ENCODE measurements around the gene UQCRC1. TPM values are rescaled to one million over a fixed set of nuclear protein-coding genes. Genes with fewer than 3 reads are reported as not detected.

UQCRC1 gene
- total RNA-seq, 4 donors from 2014 or later = 579 to 974 (median 655) TPM

GRCh38 chr3:48641396-48641795, 31.9 kb upstream of the UQCRC1 start:
- no peaks in the 10 kb centered on the region for H3K9me3 ChIP-seq
- peaks cover 2 to 6% (median 3%) of the 10 kb centered on the region in 4 donors for H3K4me1 ChIP-seq
- TF ChIP-seq EP300 (IDR thresholded peaks at IDR 0.05; ENCODE audit: low read depth) (no peak), POLR2A (IDR thresholded peaks at IDR 0.05) (no peak), CTCF (IDR thresholded peaks at IDR 0.05) (no peak), POLR2AphosphoS5 (IDR thresholded peaks at IDR 0.05) (no peak)
- 85% methylated on average over 3 of the region's 3 CpGs; no CpG with 5 or more reads in 1 of the 2 donors for WGBS, 2 donors (ENCODE audit: low coverage in 1 of 2)
- no peak overlapping the region for H3K27ac ChIP-seq
- no peaks in the 10 kb centered on the region for H3K27me3 ChIP-seq
- in situ Hi-C loops (cut with MboI; ENCODE audit: low pct_ligation_motif_present in 1 of 4, low pct_unique_long_range_greater_than_20kb in 1 of 4, low sequenced_read_pairs in 3 of 4) = no loop called here
- no peaks in the 10 kb centered on the region for H3K36me3 ChIP-seq
- no peak for DNase-seq
- intact Hi-C loops (cut with DNase I; ENCODE audit: low total_unique reads) = no loop called here
- H3K4me3 ChIP-seq = no peak overlapping the region

DNA sequence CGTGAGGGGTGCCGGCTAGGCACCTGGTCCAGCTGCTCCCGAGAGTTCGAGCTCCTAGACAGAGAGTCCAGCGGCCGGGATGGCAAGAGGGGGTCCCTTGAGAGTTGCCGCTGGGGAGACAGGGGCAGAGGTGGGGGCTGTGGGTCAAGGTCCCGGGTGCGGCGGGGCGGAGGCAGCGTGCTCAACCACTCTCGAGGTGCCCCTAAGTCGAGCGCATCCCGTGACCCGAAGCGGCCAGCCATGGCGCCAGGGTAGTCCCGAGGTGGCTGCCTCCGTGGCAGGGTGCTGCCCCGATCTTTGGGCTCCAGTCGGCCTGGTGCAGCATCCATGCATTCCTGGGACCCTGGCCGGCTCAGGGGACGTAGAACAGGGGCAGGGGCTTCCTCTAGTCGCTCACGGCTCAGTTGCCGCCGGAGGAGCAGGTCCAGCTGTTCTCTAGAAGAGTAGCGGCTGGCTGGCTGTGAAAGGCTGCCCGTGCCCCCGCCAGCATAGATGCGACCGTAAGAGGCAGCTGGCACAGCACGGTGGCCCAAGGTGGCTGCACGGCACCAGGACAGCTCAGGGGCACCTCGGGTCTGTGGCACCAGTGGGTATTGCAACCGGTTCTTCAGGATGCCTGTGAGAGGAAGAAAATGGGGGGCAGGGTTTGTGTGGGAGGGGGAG, 30.6 kb upstream of the UQCRC1 start:
- H3K4me3 ChIP-seq = no peak overlapping the region
- 89% methylated on average over 30 of the region's 38 CpGs; no CpG with 5 or more reads in 1 of the 2 donors for WGBS, 2 donors (ENCODE audit: low coverage in 1 of 2)
- H3K27ac ChIP-seq = no peak overlapping the region
- H3K36me3 ChIP-seq = no peaks in the 10 kb centered on the region
- in situ Hi-C loops (cut with MboI; ENCODE audit: low pct_ligation_motif_present in 1 of 4, low pct_unique_long_range_greater_than_20kb in 1 of 4, low sequenced_read_pairs in 3 of 4) = no loop called here
- peaks cover 8 to 13% (median 9%) of the 10 kb centered on the region in 4 donors for H3K4me1 ChIP-seq
- intact Hi-C loops (cut with DNase I; ENCODE audit: low total_unique reads) = no loop called here
- TF ChIP-seq EP300 (IDR thresholded peaks at IDR 0.05; ENCODE audit: low read depth) = no peak
- no peak for TF ChIP-seq POLR2A (IDR thresholded peaks at IDR 0.05)
- DNase-seq = no peak
- no peaks in the 10 kb centered on the region for H3K9me3 ChIP-seq
- no peaks in the 10 kb centered on the region for H3K27me3 ChIP-seq

DNA sequence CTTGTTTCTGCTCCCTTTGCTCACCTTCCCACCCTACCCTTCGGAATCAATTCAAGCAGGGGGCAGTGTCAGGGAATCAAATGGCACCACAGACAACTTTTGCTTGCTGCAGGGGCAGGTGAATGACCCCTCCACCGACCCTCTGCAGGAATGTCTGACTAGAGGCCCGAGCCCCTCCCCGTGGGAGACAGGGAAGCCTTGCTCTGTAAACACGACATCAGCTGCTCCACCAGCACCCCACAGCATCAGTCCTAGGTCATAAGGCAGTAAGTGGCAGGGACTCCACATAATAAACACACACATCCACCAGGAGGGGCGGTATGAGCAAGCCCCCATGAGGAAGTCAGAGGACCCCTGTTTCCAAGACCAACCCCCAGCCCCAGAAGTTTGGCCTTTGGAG, 27.9 kb upstream of the UQCRC1 start:
- no peak overlapping the region for H3K4me3 ChIP-seq
- TF ChIP-seq EP300 (IDR thresholded peaks at IDR 0.05; ENCODE audit: low read depth) (no peak), CTCF (IDR thresholded peaks at IDR 0.05) (no peak), POLR2AphosphoS5 (IDR thresholded peaks at IDR 0.05) (no peak), POLR2A (IDR thresholded peaks at IDR 0.05) (no peak)
- no peaks in the 10 kb centered on the region for H3K9me3 ChIP-seq
- peaks cover 15 to 23% (median 20%) of the 10 kb centered on the region in 4 donors for H3K4me1 ChIP-seq
- no peaks in the 10 kb centered on the region for H3K36me3 ChIP-seq
- no peak for DNase-seq
- intact Hi-C loops (cut with DNase I; ENCODE audit: low total_unique reads) = no loop called here
- H3K27ac ChIP-seq = no peak overlapping the region
- 60% methylated on average over 6 of the region's 6 CpGs; no CpG with 5 or more reads in 1 of the 2 donors for WGBS, 2 donors (ENCODE audit: low coverage in 1 of 2)
- H3K27me3 ChIP-seq = no peaks in the 10 kb centered on the region
- in situ Hi-C loops (cut with MboI; ENCODE audit: low pct_ligation_motif_present in 1 of 4, low pct_unique_long_range_greater_than_20kb in 1 of 4, low sequenced_read_pairs in 3 of 4) = no loop called here

GRCh38 chr3:48636149-48636655, 26.8 kb upstream of the UQCRC1 start:
- Histone ChIP-seq H3K9me3 (no peaks in the 10 kb centered on the region), H3K27ac (peak overlapping the region; percentile 79 to 95 (median 91)), H3K4me3 (peak overlapping the region; percentile 60 to 96 (median 69)), H3K4me1 (peaks cover 15 to 23% (median 20%) of the 10 kb centered on the region in 4 donors), H3K36me3 (no peaks in the 10 kb centered on the region), H3K27me3 (no peaks in the 10 kb centered on the region)
- in situ Hi-C loops (cut with MboI; ENCODE audit: low pct_ligation_motif_present in 1 of 4, low pct_unique_long_range_greater_than_20kb in 1 of 4, low sequenced_read_pairs in 3 of 4) = no loop called here
- no peak for DNase-seq
- TF ChIP-seq EP300 (IDR thresholded peaks at IDR 0.05; ENCODE audit: low read depth) = no peak
- no peak for TF ChIP-seq CTCF (IDR thresholded peaks at IDR 0.05)
- TF ChIP-seq POLR2A (IDR thresholded peaks at IDR 0.05) = no peak
- no peak for TF ChIP-seq POLR2AphosphoS5 (IDR thresholded peaks at IDR 0.05)
- WGBS, 2 donors (ENCODE audit: low coverage in 1 of 2) = 46% methylated on average over 10 of the region's 10 CpGs; no CpG with 5 or more reads in 1 of the 2 donors
- intact Hi-C loops (cut with DNase I; ENCODE audit: low total_unique reads) = no loop called here
